Subcutaneous abdominal adipose tissue (tissue), 5 donors: ENCODE data around the gene SGF29.
"Not testable (repeated sequence)": the region's sequence is repeated elsewhere in the genome, so short reads cannot be mapped to it uniquely, and the experiment has no call there.

Experiments used
- H3K27ac ChIP-seq: one replicate; pipeline ENCODE4 v1.7.0; 2013; ENCODE audit warnings: low read depth, mild to moderate bottlenecking, inconsistent platforms, low read length, moderate library complexity
- H3K27me3 ChIP-seq, 5 donors: one replicate each; pipeline ENCODE4 v1.7.0; 2013; ENCODE audit warnings: low read length in 5 of 5, inconsistent platforms in 1 of 5; ENCODE audit not compliant: control insufficient read depth in 5 of 5, insufficient read depth in 4 of 5
- H3K36me3 ChIP-seq, 5 donors: one replicate each; pipeline ENCODE4 v1.7.0; 2013; ENCODE audit warnings: low read length in 5 of 5; ENCODE audit not compliant: control insufficient read depth in 5 of 5, insufficient read depth in 5 of 5
- H3K4me1 ChIP-seq, 5 donors: one replicate each; pipeline ENCODE4 v1.7.0; 2013; ENCODE audit warnings: low read length in 5 of 5, mild to moderate bottlenecking in 3 of 5, moderate library complexity in 1 of 5; ENCODE audit not compliant: control insufficient read depth in 5 of 5, insufficient read depth in 5 of 5
- H3K4me3 ChIP-seq, 5 donors: one replicate each; pipeline ENCODE4 v1.7.0; 2013; ENCODE audit warnings: low read length in 5 of 5, low read depth in 1 of 5
- H3K9ac ChIP-seq, 5 donors: one replicate each; pipeline ENCODE4 v1.7.0; 2013; ENCODE audit warnings: low read length in 5 of 5, mild to moderate bottlenecking in 4 of 5, moderate library complexity in 3 of 5
- H3K9me3 ChIP-seq, 5 donors: one replicate each; pipeline ENCODE4 v1.7.0; 2013; ENCODE audit warnings: low read length in 5 of 5; ENCODE audit not compliant: control insufficient read depth in 5 of 5
- donor health status: healthy.
- donor health status: healthy.
- donor health status: healthy.
- donor health status: healthy.
- donor health status: healthy.

The SGF29 gene

GRCh38 chr16:28620316-28620715, 66.6 kb downstream of the SGF29 start:
- peaks cover 0 to 16% (median 8%) of the 10 kb centered on the region in 5 donors for H3K4me1 ChIP-seq
- H3K27me3 ChIP-seq, H3K9ac ChIP-seq, H3K9me3 ChIP-seq, H3K4me3 ChIP-seq, H3K27ac ChIP-seq, H3K36me3 ChIP-seq: not testable (repeated sequence)

- H3K36me3 ChIP-seq, result no peaks in the 10 kb centered on the region
- H3K4me1 ChIP-seq, result peaks cover 0 to 16% (median 8%) of the 10 kb centered on the region in 5 donors
- no peak overlapping the region for H3K27ac ChIP-seq
- no peaks in the 10 kb centered on the region for H3K9me3 ChIP-seq
- no peak overlapping the region for H3K4me3 ChIP-seq
- H3K9ac ChIP-seq, result no peak overlapping the region
- no peaks in the 10 kb centered on the region for H3K27me3 ChIP-seq
These were observed 67.9 kb downstream of the SGF29 start for GRCh38 chr16:28621481-28622155.

GRCh38 chr16:28622532-28623171, 68.9 kb downstream of the SGF29 start:
- H3K27ac ChIP-seq, H3K36me3 ChIP-seq, H3K27me3 ChIP-seq, H3K9me3 ChIP-seq: not testable (repeated sequence)
- peaks cover 0 to 16% (median 8%) of the 10 kb centered on the region in 5 donors for H3K4me1 ChIP-seq
- H3K9ac ChIP-seq, result peak overlapping the region in 1 of 5 donors; percentile 25
- H3K4me3 ChIP-seq, result peak overlapping the region; percentile 44 to 80 (median 63)

GRCh38 chr16:28623172-28623711, 69.5 kb downstream of the SGF29 start:
- H3K9me3 ChIP-seq, result no peaks in the 10 kb centered on the region
- H3K27ac ChIP-seq, result no peak overlapping the region
- peak overlapping the region in 4 of 5 donors; percentile 58 to 80 (median 70) for H3K4me3 ChIP-seq
- peak overlapping the region in 1 of 5 donors; percentile 56 for H3K9ac ChIP-seq
- peaks cover 0 to 16% (median 8%) of the 10 kb centered on the region in 5 donors for H3K4me1 ChIP-seq
- no peaks in the 10 kb centered on the region for H3K36me3 ChIP-seq
- H3K27me3 ChIP-seq, result no peaks in the 10 kb centered on the region

- not testable (repeated sequence) for H3K9ac ChIP-seq, H3K4me3 ChIP-seq, H3K36me3 ChIP-seq, H3K27me3 ChIP-seq, H3K9me3 ChIP-seq, H3K4me1 ChIP-seq, H3K27ac ChIP-seq
These were observed 77.2 kb downstream of the SGF29 start for GRCh38 chr16:28630905-28631304.

- H3K9me3 ChIP-seq, H3K4me3 ChIP-seq, H3K27ac ChIP-seq, H3K9ac ChIP-seq, H3K4me1 ChIP-seq, H3K36me3 ChIP-seq, H3K27me3 ChIP-seq: not testable (repeated sequence)
These were observed 82.5 kb downstream of the SGF29 start for GRCh38 chr16:28636093-28636823.

GRCh38 chr16:28637765-28638164, 84.0 kb downstream of the SGF29 start, which contains the start of gene NPIPB8:
NPIPB8 (plus strand) TSS chr16:28638065; CDS start chr16:28638361, 296 bp downstream.
- H3K4me3 ChIP-seq, H3K27me3 ChIP-seq, H3K9ac ChIP-seq, H3K36me3 ChIP-seq, H3K9me3 ChIP-seq, H3K27ac ChIP-seq, H3K4me1 ChIP-seq: not testable (repeated sequence)

GRCh38 chr16:28638359-28638758, 84.6 kb downstream of the SGF29 start:
- H3K27me3 ChIP-seq, H3K4me3 ChIP-seq, H3K36me3 ChIP-seq, H3K4me1 ChIP-seq, H3K9me3 ChIP-seq, H3K27ac ChIP-seq, H3K9ac ChIP-seq: not testable (repeated sequence)

GRCh38 chr16:28639959-28640358, 86.2 kb downstream of the SGF29 start:
- not testable (repeated sequence) for H3K27ac ChIP-seq, H3K9me3 ChIP-seq, H3K9ac ChIP-seq, H3K4me1 ChIP-seq, H3K27me3 ChIP-seq, H3K4me3 ChIP-seq, H3K36me3 ChIP-seq
